ENCODE results near the gene NYAP2. TPM values are rescaled to one million over a fixed set of nuclear protein-coding genes. Genes with fewer than 3 reads are reported as not detected.

Gene NYAP2
- total RNA-seq, 1 donor from 2014 or later: not detected

- DNase-seq (ENCODE audit: low read depth): no peak
These were observed 270.8 kb downstream of the NYAP2 start for GRCh38 chr2:225670111-225670974.

GRCh38 chr2:225678792-225679191 lies 279.3 kb downstream of the NYAP2 start:
- no peak for DNase-seq (ENCODE audit: low read depth)
- Histone ChIP-seq H3K36me3 (ENCODE audit: control insufficient read depth, insufficient read depth, low read length) (no peaks in the 10 kb centered on the region), H3K27me3 (ENCODE audit: control insufficient read depth, insufficient read depth, low read length) (no peaks in the 10 kb centered on the region), H3K4me3 (ENCODE audit: low read depth, low read length) (no peak overlapping the region)
- TF ChIP-seq, protein P1, sequence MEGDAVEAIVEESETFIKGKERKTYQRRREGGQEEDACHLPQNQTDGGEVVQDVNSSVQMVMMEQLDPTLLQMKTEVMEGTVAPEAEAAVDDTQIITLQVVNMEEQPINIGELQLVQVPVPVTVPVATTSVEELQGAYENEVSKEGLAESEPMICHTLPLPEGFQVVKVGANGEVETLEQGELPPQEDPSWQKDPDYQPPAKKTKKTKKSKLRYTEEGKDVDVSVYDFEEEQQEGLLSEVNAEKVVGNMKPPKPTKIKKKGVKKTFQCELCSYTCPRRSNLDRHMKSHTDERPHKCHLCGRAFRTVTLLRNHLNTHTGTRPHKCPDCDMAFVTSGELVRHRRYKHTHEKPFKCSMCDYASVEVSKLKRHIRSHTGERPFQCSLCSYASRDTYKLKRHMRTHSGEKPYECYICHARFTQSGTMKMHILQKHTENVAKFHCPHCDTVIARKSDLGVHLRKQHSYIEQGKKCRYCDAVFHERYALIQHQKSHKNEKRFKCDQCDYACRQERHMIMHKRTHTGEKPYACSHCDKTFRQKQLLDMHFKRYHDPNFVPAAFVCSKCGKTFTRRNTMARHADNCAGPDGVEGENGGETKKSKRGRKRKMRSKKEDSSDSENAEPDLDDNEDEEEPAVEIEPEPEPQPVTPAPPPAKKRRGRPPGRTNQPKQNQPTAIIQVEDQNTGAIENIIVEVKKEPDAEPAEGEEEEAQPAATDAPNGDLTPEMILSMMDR (IDR thresholded peaks at IDR 0.05; ENCODE audit: insufficient read depth, low read length, poor library complexity, severe bottlenecking): no peak

More at GRCh38 chr2:225670111-225670974, 270.8 kb downstream of the NYAP2 start:
- Histone ChIP-seq H3K4me3 (ENCODE audit: low read depth, low read length) (no peak overlapping the region), H3K27me3 (ENCODE audit: control insufficient read depth, insufficient read depth, low read length) (no peaks in the 10 kb centered on the region), H3K36me3 (ENCODE audit: control insufficient read depth, insufficient read depth, low read length) (no peaks in the 10 kb centered on the region)
- TF ChIP-seq, protein P1 (IDR thresholded peaks at IDR 0.05; ENCODE audit: insufficient read depth, low read length, poor library complexity, severe bottlenecking): peak; percentile 28

GRCh38 chr2:225683258-225683657 lies 283.7 kb downstream of the NYAP2 start:
- no peak overlapping the region for H3K4me3 ChIP-seq (ENCODE audit: low read depth, low read length)
- H3K36me3 ChIP-seq (ENCODE audit: control insufficient read depth, insufficient read depth, low read length): no peaks in the 10 kb centered on the region
- TF ChIP-seq, protein P1 (IDR thresholded peaks at IDR 0.05; ENCODE audit: insufficient read depth, low read length, poor library complexity, severe bottlenecking): no peak
- DNase-seq (ENCODE audit: low read depth): no peak
- H3K27me3 ChIP-seq (ENCODE audit: control insufficient read depth, insufficient read depth, low read length): no peaks in the 10 kb centered on the region

DNA sequence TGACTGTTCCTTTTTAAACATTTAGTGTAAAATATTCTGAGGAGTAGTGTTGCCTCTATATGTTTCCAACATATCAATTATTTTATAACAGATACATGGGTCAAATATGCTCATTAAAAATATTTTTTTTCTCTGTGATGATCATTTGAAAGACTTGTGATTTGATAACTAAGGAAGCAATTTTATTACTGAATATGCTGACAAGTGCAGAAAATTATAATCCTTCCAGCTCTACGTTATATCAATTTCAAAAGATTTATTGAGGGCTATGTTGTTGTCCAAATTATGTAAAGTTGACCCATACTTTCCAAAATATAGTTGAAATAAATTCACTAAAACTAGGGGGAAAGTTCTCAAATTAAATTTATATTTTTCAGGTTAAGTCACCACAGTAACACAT lies 290.6 kb downstream of the NYAP2 start:
- DNase-seq (ENCODE audit: low read depth): no peak
- H3K27me3 ChIP-seq (ENCODE audit: control insufficient read depth, insufficient read depth, low read length): no peaks in the 10 kb centered on the region
- TF ChIP-seq, protein P1 (IDR thresholded peaks at IDR 0.05; ENCODE audit: insufficient read depth, low read length, poor library complexity, severe bottlenecking): no peak
- no peaks in the 10 kb centered on the region for H3K36me3 ChIP-seq (ENCODE audit: control insufficient read depth, insufficient read depth, low read length)
- H3K4me3 ChIP-seq (ENCODE audit: low read depth, low read length): no peak overlapping the region

- TF ChIP-seq, protein P1 (IDR thresholded peaks at IDR 0.05; ENCODE audit: insufficient read depth, low read length, poor library complexity, severe bottlenecking): no peak
- H3K27me3 ChIP-seq (ENCODE audit: control insufficient read depth, insufficient read depth, low read length): no peaks in the 10 kb centered on the region
- H3K36me3 ChIP-seq (ENCODE audit: control insufficient read depth, insufficient read depth, low read length): no peaks in the 10 kb centered on the region
- DNase-seq (ENCODE audit: low read depth): no peak
- no peak overlapping the region for H3K4me3 ChIP-seq (ENCODE audit: low read depth, low read length)
These were observed 292.2 kb downstream of the NYAP2 start for GRCh38 chr2:225691711-225692110.
